Prostate gland (tissue), 2 donors: Measurements from ENCODE around the gene SEMA4F.
A peak's percentile ranks its signal among the peaks of the same experiment; 100 is the strongest.

ENCODE experiments used
- POLR2A ChIP-seq: fragments of 450-650 bp; IDR thresholded peaks from one replicate; pipeline ENCODE4 v1.6.1; 2016; ENCODE audit warnings: antibody characterized with exemption, mild to moderate bottlenecking
- TF ChIP-seq, protein P1 (sequence below), 4 experiments: fragments of 200-600 bp in 2 of 4; fragments of 450-650 bp in 2 of 4; sonication (generic) in 2 of 4; IDR thresholded peaks; 1 replicate in 3 of 4; 2 replicates in 1 of 4; pipeline ENCODE4 v1.5.1; 2016 to 2019; ENCODE audit warnings: antibody characterized with exemption in 4 of 4, mild to moderate bottlenecking in 2 of 4, moderate library complexity in 2 of 4

DNA sequence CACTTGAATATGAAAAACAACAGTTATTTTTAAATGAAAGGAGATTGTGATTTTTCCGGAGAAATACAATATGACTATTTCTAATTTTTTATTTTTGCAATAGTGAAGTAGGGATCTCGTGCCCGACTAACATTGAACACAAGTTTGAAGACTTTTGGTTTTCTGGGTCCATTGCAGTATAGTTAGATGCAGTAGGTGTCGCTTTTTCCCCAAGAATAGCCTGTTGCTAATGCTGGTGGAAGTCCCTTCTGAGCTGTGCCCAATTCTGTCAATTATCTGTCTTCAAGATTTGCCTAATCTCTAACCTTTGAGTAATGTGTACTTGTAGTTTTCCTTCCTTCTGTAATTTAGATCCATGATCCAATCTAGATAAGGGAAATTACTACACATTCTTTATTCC lies 36.5 kb downstream of the SEMA4F start:
- TF ChIP-seq, protein P1, sequence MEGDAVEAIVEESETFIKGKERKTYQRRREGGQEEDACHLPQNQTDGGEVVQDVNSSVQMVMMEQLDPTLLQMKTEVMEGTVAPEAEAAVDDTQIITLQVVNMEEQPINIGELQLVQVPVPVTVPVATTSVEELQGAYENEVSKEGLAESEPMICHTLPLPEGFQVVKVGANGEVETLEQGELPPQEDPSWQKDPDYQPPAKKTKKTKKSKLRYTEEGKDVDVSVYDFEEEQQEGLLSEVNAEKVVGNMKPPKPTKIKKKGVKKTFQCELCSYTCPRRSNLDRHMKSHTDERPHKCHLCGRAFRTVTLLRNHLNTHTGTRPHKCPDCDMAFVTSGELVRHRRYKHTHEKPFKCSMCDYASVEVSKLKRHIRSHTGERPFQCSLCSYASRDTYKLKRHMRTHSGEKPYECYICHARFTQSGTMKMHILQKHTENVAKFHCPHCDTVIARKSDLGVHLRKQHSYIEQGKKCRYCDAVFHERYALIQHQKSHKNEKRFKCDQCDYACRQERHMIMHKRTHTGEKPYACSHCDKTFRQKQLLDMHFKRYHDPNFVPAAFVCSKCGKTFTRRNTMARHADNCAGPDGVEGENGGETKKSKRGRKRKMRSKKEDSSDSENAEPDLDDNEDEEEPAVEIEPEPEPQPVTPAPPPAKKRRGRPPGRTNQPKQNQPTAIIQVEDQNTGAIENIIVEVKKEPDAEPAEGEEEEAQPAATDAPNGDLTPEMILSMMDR (IDR thresholded peaks at IDR 0.05), result peak in 3 of 4 experiments; percentile 28 to 70 (median 57)
- TF ChIP-seq POLR2A, result no peak
